HG02885 (cell line): ENCODE data around the gene KCNT1.

Source experiments
- ATAC-seq: cut with Tn5 transposase; IDR thresholded peaks from one replicate; pipeline ENCODE4 v1.9.1; 2021; ENCODE audit warnings: mild to moderate bottlenecking; ENCODE audit not compliant: unreplicated experiment, poor library complexity

The KCNT1 gene

DNA sequence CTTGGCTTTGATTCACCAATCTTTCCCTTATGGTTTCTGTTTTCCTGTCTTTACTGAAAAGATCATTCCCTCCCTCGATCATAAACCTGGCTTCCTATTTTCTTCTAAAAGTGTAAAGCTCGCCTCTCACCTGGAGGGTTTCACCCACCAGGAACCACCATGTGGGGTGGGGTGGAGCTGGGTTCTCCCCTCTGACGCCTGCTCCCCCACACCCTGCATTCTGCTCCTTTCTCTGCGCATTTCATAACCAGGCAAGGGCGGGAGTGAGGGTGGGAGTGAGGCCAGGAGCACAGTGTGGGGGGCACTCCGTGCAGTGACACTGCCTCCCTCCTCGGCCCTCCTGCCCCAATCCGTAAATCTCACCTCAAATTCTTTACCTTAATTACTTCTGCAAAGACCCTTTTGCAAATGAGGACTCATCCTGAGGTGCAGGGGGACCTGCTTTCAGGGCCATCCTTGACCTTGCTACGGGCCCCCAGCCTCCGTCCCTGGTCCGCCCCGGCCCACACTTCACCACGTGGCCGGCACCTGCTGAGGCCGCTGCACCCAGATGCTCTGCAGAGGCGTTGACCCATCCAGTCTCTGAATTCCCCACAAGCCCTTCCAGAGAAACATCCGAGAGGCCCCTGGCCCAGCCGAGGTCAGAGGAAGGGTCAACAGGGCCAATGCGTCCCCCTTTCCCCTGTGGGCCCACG, 59.3 kb downstream of the KCNT1 start:
- no peak for ATAC-seq

DNA sequence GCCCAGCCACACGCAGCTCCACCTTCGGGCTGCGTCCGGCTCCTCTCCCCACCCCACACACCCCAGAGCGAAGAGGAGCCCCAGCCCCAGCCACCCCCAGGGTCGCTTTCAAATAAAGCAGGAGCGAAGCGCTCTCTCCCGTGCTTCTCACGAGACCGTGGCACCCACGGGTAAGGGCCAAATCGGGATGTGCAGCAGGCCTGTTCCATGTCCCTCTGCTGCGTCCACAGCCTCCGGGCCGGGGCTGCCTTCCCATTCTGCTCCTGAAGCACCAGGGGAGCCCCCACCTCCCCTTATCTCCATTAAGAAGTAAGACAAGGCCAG, 59.8 kb downstream of the KCNT1 start:
- no peak for ATAC-seq

DNA sequence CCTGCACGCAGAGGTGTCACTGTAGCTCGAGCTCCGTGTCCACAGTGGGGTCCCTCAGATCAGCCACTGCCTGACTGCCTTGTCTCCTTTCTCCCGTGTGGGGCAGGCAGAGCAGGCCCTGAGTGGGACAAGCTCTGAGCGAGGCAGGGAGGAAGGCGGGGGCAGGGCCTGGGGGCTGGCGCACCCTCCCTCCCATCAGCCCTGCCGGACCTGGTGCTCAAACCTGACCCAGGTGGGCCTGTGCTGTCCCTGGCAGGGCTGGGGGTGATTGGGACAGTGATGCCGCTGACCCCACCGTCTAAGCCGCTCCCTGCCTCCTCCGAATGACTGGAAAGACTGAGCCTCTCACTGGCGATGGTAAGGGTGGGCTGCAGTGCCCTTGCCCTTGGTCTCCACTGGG, 60.9 kb downstream of the KCNT1 start:
- no peak for ATAC-seq

DNA sequence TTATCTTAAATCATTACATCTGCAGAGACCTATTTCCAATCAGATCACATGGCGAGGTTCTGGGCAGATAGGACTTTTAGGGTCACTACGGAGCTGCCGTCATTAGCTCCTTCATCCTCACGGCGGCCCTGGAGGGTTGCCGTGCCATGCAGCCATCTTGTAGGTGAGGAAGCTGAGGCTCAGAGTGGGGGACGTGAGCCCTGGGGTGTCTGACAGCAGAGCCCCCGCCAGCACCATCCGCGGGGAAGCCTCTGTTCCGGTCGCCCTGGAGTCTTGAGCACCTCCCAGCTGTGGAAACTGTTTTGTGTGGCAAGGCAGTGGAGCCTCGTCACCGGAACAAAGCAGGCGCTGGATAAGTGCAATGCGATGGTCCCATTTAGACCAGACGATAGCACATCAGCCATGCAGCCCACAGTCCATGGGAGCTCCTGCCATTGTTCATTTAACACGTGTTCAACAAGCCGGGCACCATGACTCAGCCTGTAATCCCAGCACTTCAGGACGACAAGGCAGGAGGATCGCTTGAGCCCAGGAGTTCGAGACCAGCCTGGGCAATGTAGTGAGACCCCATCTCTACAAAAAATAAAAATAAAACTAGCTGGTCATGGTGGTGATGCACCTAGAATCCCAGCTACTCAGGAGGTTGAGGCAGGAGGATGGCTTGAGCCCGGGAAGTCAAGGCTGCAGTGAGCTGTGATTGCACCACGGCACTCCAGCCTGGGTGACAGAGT, 61.9 kb downstream of the KCNT1 start:
- no peak for ATAC-seq

DNA sequence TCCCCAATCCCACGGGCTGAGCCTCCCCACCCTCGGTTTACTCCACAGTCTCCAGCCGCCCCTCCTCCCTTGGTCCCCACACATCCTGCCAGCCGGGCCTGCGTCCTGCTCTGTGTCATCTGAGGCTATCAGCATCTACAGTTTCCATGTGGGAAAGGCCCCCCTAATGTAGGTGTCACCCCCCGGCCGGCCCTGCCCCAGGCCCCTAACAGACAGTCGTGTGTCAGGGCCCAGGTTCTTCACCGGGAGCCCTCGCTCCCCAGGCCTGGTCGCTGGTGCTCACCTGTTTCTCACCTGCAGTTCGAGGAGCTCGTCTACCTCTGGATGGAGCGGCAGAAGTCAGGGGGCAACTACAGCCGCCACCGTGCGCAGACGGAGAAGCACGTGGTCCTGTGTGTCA, 62.7 kb downstream of the KCNT1 start:
- ATAC-seq = no peak

DNA sequence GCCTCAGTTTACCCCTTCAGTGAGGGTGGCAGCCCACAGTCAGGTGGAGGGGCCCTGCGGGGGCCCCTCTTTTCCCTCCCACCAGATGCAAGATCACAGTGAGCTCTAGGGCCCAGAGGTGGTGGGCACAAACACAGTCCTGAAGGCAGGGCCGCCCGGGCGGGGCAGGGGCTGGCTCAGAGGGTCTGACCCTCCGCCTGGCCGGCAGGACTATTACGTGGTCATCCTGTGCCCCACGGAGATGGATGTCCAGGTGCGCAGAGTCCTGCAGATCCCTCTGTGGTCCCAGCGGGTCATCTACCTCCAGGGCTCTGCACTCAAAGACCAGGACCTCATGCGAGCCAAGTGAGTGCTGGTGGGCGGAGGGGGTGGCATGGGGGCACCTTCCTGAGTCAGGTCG, 63.4 kb downstream of the KCNT1 start:
- no peak for ATAC-seq

DNA sequence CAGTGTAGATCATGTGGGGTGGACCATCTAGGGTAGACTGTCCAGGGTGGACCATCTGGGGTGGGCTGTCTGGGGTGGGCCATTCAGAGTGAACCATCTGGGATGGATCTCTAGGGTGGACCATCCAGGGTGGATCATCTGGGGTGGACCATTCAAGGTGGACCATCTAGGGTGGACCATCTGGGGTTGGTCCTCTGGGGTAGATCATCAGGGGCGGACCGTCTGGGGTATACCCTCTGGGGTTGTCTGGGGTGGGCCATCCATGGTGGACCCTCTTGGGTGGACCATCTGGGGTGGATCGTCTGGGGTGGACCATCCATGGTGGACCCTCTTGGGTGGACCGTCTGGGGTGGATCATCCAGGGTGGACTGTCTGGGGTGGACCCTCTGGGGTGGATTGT, 64.3 kb downstream of the KCNT1 start:
- no peak for ATAC-seq

DNA sequence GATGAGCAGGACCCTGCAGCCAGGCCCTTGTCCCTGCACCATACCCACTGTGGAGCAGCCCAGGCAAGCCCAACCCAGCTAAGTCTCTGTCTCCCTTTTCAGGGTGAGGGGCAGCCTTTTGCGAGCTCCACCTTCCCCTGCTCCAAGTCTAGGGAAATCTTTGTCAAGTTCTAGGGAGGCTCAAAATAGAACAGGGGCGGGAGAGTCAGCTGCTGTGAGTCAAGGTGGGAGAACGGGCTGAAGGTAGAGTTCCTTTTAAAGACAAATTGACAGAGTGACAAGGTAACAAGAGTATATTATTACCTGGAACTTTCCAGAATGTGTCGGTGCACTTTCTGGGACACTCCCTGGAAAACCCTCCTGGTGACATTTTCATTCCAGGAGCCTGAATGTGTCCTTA, 64.7 kb downstream of the KCNT1 start:
- no peak for ATAC-seq

DNA sequence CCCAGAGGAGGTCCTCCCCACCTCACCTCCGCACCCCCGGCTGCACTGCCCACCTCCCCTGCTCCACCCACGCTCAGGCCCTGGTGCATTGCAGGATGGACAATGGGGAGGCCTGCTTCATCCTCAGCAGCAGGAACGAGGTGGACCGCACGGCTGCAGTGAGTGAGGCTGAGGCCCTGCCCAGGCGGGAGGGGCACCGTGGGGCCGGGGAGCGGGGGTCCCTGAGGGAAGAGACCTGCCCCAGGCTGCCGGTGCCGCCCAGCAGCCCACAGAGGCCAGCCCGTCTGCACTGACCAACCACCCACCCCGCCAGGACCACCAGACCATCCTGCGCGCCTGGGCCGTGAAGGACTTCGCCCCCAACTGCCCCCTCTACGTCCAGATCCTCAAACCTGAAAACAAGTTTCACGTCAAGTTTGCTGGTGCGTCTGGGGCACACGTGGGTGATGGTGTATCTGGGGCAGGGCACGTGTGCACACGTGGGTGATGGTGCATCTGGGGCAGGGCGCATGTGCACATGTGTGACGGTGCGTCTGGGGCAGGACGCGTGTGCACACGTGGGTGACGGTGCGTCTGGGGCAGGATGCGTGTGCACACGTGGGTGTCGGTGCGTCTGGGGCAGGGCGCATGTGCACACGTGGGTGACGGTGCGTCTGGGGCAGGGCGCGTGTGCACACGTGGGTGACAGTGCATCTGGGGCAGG, 66.7 kb downstream of the KCNT1 start:
- no peak for ATAC-seq

DNA sequence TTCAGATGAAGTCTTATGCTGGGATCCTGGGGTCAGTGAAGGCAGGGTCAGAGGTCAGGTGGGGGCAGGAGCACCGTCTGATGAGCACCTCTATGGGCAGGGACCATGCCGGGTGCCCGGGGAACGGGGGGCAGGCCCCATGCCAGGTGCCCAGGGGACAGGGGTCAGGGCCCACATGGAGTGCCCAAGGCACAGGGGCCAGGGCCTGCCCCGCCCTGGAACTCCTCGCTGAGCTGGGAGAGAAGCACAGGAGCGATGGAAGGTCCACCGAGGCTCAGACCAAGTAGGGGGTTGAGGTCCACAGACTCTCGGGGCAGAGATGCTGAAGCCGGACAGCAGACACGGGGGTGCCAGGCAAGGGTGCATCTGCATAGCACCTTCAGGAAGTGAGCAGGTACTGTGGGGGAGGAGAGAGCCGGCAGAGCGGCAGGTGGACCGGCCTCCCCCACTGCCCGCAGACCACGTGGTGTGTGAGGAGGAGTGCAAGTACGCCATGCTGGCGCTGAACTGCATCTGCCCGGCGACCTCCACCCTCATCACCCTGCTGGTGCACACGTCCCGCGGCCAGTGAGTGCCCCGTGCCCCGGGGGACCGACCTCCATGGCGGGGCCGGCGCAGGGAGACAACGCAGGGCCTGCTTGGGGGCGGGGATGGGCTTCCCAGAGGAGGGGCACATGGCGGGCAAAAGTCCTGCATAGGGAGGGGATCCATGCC, 67.7 kb downstream of the KCNT1 start:
- no peak for ATAC-seq

DNA sequence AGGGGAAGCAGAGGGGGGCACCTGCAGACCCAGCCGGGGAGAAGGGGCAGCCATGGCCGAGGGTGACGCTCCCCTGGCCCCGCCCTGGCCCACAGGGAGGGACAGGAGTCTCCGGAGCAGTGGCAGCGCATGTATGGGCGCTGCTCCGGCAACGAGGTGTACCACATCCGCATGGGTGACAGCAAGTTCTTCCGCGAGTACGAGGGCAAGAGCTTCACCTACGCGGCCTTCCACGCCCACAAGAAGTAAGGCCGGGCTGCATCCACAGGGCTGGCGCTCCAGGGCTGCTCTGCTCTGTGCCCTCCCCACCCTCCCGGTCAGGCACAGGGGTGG, 68.2 kb downstream of the KCNT1 start:
- ATAC-seq = no peak

DNA sequence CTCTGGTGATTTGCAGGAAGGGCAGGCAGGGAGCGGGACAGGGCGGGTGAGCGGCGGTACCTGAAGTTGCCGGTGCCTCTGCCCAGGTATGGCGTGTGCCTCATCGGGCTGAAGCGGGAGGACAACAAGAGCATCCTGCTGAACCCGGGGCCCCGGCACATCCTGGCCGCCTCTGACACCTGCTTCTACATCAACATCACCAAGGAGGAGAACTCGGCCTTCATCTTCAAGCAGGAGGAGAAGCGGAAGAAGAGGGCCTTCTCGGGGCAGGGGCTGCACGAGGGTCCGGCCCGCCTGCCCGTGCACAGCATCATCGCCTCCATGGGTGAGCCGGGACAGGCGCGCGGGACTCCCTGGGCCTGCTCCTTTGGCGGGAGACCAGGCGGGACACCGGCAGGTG, 68.8 kb downstream of the KCNT1 start:
- no peak for ATAC-seq

DNA sequence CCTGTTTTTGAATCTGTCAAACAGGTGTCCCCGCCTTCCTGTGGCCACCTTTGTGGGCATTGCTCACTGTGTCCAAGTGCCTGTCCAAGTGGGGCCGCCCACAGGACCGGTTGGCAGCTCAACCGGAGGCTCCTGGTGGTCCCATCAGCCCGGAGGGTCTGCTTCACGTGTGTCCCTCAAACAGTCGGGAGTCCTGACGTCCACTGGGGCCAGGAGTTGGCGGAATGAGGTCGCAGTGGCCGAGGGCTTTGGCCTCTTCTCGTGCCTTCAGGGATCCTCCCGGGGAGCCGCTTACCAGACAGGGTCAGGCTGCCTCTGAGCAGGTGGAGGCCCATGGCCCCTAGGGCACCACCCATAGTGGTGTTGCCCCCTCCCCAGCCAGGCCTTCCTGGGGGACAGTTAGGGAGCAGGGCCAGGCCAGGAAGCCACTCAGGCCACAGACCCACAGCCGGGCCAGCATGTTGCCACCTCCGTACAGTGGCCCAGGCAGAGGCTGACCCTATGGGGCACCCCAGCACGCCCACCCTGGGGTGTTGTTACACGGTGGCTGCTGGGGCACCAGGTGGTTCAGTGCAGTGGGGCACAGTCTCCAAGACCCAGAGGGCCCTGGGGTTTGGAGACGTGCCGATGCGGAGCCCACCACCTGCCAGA, 69.5 kb downstream of the KCNT1 start:
- no peak for ATAC-seq

DNA sequence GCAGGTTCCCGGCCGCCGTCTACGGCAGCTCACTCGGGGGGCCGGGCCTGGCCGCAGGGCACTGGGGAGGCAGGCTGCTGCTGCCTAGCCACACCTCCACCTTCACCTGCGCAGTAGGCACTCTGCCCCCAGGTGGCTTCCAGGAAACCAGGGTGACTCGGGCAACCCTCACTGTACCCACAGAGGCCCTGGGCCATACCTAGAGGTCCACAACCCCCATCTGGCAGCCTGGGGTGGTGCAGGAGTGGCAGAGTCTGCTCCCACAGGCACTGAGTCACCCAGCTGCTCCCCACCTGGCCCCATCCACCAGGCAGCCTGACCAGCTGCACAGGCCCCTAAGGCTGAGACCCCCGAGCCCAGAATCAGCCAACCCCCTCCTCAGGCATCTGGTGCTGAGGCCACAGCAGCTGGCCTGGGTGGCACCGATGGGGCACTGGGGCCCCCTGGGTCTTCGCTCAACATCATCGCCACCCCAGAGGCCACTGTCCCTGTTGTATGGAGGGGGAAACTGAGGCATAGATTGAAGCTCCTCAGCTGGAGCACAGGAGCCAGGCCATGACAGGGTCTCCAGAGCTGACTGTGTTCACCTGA, 70.2 kb downstream of the KCNT1 start:
- no peak for ATAC-seq

DNA sequence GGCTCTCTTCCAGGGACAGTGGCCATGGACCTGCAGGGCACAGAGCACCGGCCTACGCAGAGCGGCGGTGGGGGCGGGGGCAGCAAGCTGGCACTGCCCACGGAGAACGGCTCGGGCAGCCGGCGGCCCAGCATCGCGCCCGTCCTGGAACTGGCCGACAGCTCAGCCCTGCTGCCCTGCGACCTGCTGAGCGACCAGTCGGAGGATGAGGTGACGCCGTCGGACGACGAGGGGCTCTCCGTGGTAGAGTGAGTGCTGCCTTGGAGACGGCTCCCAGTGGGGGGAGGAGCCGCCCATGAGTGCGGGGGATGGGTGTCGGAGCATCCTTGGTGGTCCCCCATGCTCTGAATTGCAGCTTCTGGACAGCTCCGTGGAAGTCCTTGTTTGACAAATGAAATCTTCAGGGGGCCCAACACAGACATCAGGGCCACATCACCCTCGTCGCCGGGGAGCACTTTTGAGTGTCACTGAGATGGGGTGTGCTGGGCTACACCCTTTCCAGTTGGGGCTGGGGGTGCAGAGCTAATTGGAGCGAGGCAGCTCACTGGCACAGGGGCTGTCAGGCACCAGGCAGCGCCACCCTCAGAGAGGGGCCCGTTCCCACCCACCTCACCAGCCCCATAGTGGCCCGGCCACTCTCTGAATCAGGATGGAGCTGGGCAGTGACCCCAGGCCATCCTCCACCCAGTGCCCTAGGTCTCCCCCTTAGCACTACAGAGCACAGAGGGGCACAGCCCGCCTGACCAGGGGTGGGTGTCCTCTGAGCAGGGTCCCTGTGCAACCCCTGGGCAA, 70.9 kb downstream of the KCNT1 start:
- no peak for ATAC-seq

DNA sequence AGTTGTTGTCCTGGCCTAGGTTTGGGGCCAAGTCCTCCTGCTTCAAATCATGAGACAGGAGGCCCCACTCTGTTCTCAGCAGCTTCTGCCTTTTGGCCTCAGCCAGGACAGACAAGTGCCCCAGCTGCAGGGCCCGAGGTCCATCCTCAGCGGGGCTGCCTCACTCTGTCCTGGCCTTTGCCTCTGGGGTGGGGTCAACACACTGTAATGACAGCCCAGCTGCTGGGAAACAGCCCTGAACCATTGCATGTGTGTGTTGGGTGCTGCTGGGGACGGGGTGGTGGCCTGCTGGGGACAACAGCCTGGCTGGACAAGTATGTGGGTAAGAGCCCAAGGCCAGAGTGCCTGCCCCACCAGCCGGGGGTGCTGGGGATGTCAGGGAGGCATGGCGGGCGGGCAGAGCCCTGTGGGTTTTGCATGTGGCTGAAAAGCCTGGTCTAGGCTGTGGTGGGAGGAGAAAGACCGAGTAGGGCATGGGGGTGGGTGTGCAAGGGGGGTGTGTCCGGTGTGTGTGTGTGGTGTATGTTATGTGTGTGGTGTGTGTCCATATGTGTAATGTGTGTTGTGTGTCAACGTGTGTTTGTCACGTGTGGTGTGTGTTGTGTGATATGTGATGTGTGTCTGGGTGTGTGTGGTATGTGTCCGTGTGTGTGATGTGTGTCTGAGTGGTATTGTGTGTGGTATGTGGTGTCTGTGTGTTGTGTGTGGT, 71.7 kb downstream of the KCNT1 start:
- no peak for ATAC-seq

DNA sequence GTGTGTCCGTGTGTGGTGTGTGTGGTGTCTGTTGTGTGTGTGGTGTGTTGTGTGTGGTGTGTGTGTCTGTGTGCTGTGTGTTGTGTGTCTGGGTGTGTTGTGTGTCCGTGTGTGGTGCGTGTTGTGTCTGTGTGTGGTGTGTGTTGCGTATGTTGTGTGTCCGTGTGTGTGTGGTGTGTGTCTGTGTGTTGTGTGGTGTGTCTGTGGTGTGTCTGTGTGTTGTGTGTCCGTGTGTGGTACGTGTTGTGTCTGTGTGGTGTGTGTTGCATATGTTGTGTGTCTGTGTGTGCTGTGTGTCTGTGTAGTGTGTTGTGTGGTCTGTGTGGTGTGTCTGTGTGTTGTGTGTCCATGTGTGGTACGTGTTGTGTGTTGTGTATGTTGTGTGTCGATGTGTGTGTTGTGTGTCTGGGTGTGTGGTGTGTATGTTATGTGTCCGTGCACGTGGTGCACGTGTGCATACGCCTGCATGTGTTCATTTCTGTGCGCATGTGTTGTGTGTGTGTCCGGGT, 72.3 kb downstream of the KCNT1 start:
- no peak for ATAC-seq

DNA sequence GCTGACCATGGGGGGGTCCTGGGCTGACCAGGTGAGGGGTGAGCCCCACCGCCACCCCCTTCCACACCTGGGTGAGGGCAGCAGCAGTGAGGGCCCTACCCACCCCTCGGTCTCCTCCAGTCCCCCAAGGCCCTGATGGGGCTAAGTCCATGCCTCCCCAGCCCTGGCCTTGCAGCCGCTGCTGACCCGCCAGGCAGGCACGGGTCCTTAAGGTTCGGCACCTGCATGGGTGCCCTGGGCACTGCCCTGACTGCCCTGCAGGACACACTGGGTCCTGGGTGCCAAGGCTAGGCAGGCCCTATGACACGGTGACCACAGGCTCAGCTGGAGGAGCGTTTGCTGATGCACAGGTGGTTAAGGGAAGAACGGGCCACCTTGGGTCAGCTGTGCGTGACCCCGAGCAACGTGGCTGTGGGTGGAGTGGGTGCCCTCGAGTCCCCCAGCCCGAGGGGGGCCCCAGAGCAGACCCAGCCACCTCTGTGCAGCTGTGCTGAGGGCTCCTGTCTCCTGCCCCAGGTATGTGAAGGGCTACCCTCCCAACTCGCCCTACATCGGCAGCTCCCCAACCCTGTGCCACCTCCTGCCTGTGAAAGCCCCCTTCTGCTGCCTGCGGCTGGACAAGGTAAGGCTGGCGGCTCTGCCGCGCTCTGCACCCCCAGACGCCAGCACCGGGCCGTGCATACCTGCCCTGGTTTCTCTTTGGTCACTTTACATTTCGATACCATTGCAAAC, 73.0 kb downstream of the KCNT1 start:
- ATAC-seq = no peak
